IPS-18c (cell line): ENCODE results near the gene AATK.

Experiments used
- H3K4me3 ChIP-seq: 2 replicates; pipeline ENCODE4 v1.7.0; 2013; ENCODE audit warnings: low read depth, mild to moderate bottlenecking, low read length, moderate library complexity; ENCODE audit not compliant: insufficient read depth
- H3K9me3 ChIP-seq: one replicate; pipeline ENCODE4 v1.6.1; 2013; ENCODE audit warnings: mild to moderate bottlenecking, low read length, moderate library complexity; ENCODE audit not compliant: control insufficient read depth, insufficient read depth

AATK gene

DNA sequence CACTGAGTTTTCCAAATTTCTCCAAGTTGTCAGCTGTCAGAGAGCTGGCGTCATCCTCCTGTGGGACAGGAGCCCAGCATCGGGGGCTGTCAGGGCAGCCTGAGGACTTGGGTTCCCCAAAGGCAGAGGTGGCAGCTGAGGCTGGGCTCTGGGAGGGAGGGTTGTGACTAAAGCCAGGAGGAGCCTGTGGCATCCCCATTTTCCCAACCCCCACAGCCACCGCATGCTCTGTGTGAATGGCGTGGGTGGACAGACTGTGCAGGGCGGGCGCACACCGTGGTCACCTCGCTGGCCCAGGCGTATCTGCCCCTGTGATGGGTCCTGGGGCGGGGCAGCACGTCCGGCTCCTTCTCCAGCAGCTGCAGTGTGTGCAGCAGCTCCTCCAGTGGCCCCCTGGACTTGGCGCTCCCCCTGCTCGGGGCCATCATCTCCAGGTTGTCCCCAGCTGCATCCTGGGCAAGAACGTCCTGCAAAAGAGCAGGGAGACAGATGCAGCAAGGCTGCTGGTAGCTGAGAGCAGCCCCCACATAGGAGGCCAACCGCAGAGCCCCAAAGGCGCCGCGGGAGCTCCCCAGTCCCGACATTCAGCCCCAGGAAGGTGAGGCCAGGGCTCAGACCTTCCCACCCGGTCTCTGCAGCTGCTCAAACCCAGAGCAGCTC is 31.9 kb upstream of the AATK start:
- Histone ChIP-seq H3K9me3 (no peaks in the 10 kb centered on the region), H3K4me3 (no peak overlapping the region)

DNA sequence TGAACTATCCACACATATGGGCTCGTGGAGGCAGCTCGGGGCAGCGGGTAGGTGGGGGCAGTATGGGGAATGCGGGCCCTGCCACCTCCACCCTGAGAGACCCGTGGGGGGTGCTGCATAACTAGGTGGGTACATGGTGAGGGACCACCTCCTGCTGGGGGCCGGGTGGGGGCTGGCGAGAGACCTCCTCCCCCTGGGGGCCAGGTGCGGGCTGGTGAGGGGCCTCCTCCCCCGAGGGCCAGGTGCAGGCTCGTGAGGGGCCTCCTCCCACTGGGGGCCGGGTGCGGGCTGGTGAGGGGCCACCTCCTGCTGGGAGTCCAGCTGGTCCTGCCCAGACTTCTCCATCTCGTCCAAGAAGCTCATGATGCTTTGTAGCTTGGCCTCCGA is 31.4 kb upstream of the AATK start:
- Histone ChIP-seq H3K4me3 (no peak overlapping the region), H3K9me3 (no peaks in the 10 kb centered on the region)

DNA sequence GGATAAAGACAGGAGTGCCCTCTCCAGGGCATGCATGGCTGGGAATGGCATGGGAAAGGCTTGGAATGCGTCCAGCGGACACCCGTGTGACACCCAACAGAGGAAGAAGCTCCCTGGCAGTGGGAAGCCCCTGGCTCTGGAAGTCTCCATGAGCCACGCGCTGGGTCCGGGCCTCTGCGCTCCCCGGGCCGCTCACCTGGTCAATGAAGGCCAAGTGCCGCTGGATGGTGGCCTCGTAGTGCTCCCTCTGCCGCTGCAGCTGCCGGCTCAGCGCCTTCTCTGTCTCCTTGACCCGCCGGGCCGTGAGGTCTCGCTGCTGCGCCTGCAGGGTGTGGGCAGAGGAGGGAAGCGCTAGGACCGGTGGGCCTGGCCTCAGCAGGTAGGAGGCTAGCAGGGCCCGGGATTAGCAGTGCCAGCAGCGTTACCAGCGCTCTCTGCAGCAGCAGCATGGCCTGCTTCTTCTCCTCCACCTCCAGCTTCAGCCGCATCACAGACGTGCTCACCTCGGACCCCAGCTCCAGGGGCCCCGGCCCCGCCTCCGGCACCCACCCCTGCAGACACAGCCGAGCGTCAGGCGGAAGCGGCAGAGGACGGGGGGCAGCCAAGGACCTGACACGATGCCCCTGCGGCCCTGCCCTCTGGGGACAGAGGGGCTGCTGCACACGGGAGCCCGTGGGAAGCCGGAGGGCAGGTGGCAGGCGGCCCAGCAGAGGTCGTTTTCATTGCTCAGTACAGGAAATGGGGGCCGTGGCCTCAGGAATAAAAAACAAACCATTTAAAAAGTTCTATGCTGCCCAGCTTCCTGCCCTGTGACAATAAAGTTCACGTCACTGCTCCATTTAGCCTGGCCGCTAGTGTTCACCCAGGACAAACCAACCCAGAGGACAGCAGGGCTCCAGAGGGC is 30.7 kb upstream of the AATK start:
- H3K9me3 ChIP-seq, result no peaks in the 10 kb centered on the region
- no peak overlapping the region for H3K4me3 ChIP-seq

DNA sequence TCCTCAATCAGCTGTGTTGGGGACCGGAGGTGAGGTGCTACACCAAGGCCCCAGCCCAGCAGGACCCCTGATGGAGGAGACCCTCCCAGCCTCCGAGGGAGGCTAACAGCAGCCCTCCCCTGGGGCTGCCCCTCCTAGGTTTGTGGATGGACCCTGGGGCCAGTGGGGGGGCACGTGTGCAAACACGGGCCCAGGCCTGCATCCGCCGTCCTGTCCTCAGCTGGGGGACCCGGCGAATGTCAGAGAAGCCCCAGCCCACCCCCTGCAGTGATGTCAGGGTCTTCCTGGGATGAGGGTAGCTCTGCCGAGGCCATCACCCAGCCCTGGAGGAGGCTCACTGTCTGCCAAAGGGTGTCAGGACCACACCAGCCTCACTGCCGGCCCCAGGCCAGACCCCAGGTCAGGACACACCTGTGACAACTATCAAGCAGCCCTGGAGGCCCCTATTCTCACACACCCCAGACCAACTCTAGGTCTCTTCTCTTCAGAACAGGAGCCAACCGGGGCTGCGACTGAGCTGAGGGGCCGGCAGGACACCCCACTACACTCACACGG is 30.0 kb upstream of the AATK start:
- H3K4me3 ChIP-seq, result no peak overlapping the region
- H3K9me3 ChIP-seq, result no peaks in the 10 kb centered on the region

DNA sequence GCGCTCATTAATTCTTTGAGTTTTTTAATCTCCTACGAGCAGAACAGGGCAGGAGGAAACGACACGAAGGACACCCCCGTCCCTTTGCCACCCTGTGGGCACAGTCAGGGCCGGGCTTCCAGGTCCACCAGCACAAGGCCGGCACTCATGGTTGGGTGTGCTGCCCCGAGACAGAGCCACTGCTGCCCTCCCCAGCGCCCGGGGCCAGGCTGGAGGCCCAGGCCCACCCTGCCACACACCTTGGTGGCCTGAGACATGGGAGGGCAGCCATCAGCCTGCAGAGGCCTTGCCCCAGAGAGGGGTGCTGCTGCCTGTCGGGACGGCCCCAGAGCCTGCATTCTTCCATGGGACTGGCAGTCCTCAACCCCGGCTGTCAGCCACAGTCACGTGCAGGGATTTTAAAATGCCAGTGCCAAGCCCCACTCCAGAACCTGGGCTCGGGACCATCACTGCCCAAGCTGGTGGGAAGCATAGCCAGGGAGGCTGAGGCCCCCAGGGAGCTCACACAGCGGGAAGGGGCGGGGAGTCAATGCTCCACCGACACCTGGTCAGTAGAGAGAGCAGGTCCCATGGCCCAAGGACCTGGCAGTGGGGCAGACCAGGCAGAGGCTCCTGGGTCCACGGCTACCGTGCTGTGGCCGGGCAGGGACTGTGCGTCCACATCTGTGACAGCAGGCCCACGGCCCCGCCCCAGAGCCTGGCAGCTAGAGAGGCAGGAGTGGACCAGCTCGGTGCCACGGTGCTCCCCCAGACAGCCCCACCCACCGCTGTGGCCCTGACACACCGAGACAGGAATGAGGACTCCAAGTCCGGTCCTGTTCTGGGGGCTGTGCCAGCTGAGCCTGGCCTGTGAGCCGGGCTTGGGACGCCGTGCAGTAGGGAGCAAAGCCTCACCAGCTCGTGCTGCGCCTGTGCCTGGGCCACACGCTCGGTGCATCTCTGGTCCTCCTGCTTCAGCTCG is 29.2 kb upstream of the AATK start:
- H3K9me3 ChIP-seq, result no peaks in the 10 kb centered on the region
- no peak overlapping the region for H3K4me3 ChIP-seq

DNA sequence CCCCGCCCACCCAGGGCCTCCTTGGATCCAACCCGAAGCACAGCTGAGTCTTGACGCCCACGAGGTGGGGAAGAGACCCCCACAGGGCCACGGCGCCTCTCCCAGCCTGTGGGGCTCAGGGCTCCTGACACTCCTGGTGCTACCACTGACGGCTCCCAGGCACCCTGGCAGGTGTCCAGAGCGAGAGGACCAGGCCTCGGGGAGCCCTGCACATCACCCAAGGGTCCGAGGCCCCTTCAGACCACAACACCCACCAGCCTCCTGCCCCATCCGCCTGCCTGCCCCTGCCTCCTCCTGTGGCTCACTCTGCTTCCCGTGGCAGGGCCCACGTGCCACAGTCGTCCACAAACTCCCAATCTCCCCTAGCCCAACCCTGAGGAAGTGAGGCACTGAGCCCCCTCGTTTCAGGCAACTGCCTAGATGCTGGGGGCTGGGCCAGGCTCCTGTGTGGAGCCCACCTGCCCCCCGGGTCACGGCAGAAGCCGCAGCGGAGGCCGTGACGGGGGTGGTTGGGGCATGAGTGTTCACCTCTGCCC is 28.3 kb upstream of the AATK start:
- H3K4me3 ChIP-seq, result no peak overlapping the region
- no peaks in the 10 kb centered on the region for H3K9me3 ChIP-seq

DNA sequence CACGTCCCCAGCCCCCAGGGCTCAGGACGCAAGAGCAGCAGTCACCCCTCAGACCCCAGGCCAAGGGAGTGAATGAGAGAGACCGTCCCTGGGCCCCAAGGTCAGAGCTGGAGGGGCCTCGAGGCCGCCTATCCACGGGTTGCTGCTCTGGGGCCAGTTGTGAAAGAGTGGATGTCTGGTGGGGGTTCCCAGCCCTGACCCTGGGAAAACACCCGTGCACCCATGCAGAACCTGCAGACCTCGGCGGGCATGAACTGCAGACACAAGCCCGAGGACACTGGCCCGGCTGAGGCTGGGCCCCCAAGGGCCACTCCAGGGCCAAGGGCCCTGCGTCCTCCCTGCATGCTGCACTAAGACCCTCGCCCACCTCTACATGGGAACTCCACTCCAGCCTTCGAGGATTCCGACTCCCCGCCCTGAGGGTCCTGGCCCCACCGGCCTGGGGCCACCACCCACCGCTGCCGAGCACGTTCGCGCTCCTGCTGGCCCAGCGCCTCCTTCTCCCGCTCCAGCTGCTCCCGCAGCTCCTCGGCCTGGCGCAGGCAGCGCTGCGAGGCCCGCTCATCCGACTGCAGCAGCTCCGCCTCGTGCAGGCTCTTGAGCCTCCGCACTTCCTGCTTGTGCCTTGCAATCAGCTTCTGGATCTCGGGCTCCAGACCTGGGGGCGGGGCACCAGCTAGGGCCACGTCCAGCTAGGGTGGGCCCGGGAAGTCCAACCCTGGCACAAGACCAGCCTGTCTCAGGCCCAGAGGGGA is 27.6 kb upstream of the AATK start:
- H3K9me3 ChIP-seq, result no peaks in the 10 kb centered on the region
- H3K4me3 ChIP-seq, result no peak overlapping the region

DNA sequence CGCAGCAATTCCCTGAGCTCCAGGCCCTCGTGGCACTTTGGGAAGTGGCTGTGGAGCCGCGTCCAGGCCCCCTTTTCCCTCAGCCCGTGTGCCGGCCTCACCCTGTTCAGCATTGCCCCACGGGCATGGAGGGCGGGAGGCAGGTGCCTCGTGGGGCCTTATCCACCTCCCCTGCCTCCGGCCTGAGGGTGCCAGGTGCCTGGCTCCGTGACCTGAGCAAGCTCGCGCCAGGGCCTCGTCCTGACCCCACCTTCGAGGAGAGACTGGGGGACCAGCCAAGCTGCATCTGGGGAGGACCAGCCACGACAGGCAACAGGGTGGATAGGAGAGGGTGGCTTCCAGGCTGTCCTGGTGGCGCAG is 27.0 kb upstream of the AATK start:
- Histone ChIP-seq H3K4me3 (no peak overlapping the region), H3K9me3 (no peaks in the 10 kb centered on the region)

DNA sequence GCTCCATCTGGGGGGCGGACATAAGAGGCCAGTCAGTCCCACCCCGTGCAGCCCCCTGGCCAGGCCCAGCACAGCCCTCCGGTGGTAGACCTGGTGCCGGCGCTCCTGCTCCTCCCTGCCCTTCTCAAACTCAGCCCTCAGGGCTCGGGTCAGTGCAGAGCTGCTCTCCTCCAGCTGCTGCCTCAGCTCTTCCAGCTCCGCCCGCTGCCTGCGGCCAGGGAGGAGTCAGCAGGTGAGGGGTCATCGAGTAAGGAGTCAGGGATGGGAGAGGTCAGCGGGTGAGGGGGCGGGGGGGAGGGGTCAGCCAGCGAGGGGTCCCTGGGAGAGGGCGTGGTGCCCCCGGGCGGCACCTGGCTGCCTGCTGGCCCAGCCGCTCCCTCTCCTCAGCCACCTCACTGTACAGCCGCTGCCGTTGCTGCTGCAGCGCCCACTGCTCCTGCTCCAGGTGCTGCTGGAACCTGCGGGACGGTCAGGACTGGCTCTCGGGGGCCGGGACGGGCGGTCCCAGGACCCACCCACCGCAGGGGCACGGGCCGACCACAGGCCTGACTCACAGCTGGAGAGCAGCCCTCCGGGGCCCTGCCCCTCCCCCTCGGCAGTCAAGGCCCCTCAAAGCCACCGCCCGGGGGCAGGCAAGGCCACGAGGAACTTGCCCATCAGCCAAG is 26.5 kb upstream of the AATK start:
- Histone ChIP-seq H3K4me3 (no peak overlapping the region), H3K9me3 (no peaks in the 10 kb centered on the region)

DNA sequence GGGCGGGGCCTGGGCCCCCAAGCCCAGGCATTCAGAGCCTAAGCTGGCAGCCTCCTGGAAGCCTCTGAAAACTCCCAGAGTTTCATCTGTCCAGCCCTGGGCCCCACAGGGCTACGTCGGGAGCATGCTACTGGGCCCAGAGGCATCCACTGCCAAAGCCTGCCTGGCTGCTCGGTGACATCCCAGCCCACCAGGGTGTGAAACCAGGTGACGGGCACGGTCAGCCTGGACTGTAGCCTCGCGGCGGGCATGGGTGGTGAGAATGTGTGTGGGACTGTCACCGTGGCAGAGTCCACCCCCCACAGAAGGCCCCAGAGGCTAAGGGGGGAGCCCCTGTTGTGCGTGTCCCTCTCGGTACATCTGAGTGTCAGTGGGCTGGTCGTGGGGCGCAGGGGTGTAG is 25.6 kb upstream of the AATK start:
- Histone ChIP-seq H3K9me3 (no peaks in the 10 kb centered on the region), H3K4me3 (no peak overlapping the region)

DNA sequence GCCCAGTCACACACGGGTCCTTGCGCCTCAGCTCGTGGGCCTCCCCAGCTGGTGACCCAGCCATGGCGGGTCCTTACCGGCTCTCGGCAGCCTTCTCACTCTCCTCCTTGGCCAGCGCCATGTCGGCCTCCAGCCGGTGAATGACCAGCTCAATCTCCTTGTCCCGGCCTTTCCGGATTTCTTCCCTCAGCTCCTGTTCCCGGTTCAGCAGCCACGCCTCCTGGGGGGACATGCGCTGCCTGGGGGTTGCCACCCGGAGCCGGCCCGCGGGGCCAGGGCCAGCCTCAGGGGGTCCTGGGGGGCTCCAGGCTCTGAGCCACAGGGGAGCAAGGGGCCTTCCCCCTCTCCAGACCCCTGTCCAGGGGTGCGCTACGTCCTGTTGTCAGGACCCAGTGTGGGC is 25.1 kb upstream of the AATK start:
- Histone ChIP-seq H3K4me3 (no peak overlapping the region), H3K9me3 (no peaks in the 10 kb centered on the region)

DNA sequence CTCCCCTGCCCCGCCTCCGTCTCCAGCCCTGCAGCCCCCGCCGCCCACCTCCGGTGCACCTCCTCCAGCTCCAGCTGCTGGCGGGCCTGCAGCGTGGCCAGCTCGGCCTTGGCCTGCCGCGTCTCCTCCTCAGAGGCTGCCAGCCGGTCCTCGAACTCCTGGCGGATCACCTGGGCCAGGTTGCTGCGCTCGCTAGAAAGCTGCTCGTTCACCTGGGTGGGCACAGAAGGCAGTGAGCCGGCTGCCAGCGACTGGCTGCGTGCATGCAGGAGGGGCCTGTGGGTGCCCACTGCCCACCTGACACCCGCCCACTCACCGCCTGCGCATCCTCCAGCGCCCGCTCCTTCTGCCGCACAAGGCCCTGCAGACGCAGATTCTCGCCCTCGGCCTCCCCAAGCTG is 24.6 kb upstream of the AATK start:
- H3K4me3 ChIP-seq, result no peak overlapping the region
- no peaks in the 10 kb centered on the region for H3K9me3 ChIP-seq

DNA sequence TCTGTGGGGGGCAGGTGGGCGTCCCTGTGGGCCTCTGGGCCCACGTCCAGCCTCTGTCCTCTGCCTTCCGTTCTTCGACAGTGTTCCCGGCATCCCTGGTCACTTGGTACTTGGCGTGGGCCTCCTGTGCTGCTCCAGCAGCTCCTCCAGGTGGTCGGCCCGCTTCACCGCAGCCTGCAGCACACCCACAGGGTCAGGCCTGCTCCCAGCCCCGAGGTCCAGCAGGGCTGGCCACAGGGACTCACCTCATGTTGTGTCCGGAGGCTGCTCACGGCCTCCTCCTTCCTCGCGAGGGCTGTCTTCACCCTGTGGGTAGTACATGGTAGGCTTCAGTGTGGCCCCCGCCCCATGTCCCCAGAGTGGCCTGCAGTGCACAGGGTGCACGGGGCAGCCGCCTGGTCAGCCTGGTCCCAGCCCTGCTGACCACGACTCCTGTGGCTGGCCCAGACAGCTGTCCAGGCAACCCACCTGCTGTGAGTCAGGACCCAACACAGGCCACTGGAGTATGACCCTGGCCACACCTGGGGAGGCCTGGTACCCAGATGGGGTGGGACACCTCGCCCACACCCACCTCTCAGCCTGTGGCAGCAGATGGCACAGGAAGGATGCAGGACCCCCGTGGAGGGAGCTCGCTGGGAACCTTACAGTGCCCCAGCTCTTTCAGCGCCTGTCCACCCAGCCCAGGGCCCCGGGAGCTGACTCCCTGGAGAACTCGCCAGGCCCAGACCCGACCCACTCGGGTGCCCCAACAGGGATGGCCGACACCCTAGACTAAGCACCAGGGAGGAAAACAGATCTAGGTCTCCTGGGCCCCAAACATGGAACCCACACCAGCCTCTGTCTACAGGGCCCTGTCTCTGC is 23.9 kb upstream of the AATK start:
- H3K9me3 ChIP-seq, result no peaks in the 10 kb centered on the region
- H3K4me3 ChIP-seq, result no peak overlapping the region

DNA sequence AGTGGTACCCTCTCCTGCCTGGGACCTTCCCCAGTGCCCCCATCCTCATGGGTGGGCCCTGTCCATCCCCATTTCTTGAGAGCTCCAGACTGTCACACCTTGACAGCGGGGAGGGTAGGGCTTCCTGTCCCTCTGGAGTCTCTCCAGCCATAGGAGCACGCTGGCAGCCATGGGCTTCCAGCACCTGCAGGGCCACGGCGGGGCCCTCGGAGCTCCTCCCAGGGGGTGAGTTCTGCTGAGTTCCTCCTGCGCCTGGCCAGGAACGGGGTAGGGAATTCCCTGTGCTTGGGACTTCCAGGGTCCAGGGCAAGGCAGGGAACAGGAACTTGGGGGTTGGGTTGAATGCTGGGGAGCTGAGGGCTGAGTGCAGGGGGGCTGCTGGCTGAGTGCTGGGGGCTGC is 23.0 kb upstream of the AATK start:
- no peak overlapping the region for H3K4me3 ChIP-seq

DNA sequence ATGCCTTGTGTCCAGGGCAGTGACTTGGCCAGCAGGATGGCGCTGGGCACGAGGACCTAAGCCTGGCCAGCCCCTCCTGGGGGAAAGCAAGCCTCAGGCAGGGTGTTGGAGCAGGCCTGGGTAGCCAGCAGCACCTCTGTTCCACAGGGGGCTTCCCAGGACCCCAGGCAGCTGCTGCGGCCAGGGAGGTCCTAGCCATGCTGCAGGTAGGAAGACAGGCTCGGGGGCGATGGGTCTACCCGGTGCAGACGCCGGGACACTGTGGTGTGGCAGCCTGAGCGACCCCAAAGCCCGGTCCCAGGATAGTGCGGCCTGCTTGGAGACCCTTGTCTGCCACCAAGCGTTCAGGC is 22.4 kb upstream of the AATK start:
- Histone ChIP-seq H3K9me3 (peaks cover 2% of the 10 kb centered on the region), H3K4me3 (no peak overlapping the region)

More for the DNA sequence above, 23.0 kb upstream of the AATK start:
- H3K9me3 ChIP-seq, result peaks cover 2% of the 10 kb centered on the region
